ENCODE data around the gene TLCD1. TPM values are rescaled to one million over a fixed set of nuclear protein-coding genes. Genes with fewer than 3 reads are reported as not detected.
A peak's percentile ranks its signal among the peaks of the same experiment; 100 is the strongest.

The TLCD1 gene
- total RNA-seq, 1 donor from 2014 or later, result 2.4 TPM

- peaks cover 20% of the 10 kb centered on the region for H3K27me3 Mint-ChIP-seq (ENCODE audit: unreplicated experiment)
- peak overlapping the region; percentile 14 for H3K4me3 Mint-ChIP-seq (ENCODE audit: unreplicated experiment)
- TF ChIP-seq, protein P1, sequence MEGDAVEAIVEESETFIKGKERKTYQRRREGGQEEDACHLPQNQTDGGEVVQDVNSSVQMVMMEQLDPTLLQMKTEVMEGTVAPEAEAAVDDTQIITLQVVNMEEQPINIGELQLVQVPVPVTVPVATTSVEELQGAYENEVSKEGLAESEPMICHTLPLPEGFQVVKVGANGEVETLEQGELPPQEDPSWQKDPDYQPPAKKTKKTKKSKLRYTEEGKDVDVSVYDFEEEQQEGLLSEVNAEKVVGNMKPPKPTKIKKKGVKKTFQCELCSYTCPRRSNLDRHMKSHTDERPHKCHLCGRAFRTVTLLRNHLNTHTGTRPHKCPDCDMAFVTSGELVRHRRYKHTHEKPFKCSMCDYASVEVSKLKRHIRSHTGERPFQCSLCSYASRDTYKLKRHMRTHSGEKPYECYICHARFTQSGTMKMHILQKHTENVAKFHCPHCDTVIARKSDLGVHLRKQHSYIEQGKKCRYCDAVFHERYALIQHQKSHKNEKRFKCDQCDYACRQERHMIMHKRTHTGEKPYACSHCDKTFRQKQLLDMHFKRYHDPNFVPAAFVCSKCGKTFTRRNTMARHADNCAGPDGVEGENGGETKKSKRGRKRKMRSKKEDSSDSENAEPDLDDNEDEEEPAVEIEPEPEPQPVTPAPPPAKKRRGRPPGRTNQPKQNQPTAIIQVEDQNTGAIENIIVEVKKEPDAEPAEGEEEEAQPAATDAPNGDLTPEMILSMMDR (IDR thresholded peaks at IDR 0.05; ENCODE audit: unreplicated experiment), result no peak
- peak overlapping the region; percentile 72 for H3K27ac Mint-ChIP-seq (ENCODE audit: unreplicated experiment)
- peaks cover 31% of the 10 kb centered on the region for H3K36me3 Mint-ChIP-seq (ENCODE audit: low read depth, unreplicated experiment)
- H3K4me1 Mint-ChIP-seq (ENCODE audit: unreplicated experiment), result peaks cover 20% of the 10 kb centered on the region
- H3K9me3 Mint-ChIP-seq (ENCODE audit: unreplicated experiment), result no peaks in the 10 kb centered on the region
- no peak for DNase-seq (ENCODE audit: low spot score)
These were observed 18.7 kb downstream of the TLCD1 start for GRCh38 chr17:28707339-28707720.

DNA sequence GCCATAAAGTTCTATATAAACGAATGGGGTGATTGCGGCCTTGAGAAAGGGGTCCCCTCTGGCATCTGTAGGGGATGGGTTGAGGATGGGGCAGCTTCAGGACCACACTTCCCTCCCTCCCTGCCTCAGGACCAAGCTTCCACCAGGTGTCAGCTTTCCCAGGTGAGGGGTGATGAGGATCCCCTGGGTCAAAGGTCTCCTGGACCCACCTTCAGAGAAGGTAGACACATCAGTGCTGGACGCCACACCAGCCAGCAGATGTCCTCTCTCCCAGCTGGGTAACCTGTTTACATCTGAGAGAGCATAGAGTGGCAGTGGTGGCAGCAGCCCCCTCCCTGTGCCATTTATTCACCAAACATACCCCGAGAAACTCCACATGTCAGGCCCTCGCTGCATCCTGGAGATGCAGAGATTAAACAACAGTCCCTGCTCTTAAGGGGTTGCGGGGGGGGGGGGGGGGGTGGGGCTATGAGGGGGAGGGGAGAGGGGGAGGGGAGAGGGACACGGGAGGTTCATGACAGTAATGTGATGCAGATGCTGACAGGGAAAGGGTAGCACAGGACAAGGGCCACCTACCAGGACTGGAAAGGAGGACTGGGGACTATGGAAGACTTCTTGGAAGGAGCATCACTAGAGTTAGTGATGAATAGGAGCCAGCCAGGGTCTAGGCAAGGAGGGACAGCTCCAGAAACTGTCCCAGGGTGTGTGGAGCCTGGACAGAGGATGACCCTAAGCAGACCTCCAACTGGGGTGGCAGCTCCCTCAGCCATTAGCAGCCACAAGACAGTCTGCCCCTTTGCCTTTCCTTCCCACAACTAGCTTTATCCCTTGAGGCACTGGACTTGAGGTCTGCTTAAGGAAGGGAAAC lies 19.3 kb downstream of the TLCD1 start:
- no peak for DNase-seq (ENCODE audit: low spot score)
- H3K4me3 Mint-ChIP-seq (ENCODE audit: unreplicated experiment), result no peak overlapping the region
- TF ChIP-seq, protein P1 (IDR thresholded peaks at IDR 0.05; ENCODE audit: unreplicated experiment), result no peak

GRCh38 chr17:28705728-28706334 lies 20.2 kb downstream of the TLCD1 start:
- Mint-ChIP-seq H3K4me1 (ENCODE audit: unreplicated experiment) (peaks cover 18% of the 10 kb centered on the region), H3K36me3 (ENCODE audit: low read depth, unreplicated experiment) (peaks cover 46% of the 10 kb centered on the region), H3K27me3 (ENCODE audit: unreplicated experiment) (peaks cover 16% of the 10 kb centered on the region), H3K27ac (ENCODE audit: unreplicated experiment) (peak overlapping the region; percentile 70), H3K9me3 (ENCODE audit: unreplicated experiment) (no peaks in the 10 kb centered on the region), H3K4me3 (ENCODE audit: unreplicated experiment) (no peak overlapping the region)
- DNase-seq (ENCODE audit: low spot score), result no peak
- TF ChIP-seq, protein P1 (IDR thresholded peaks at IDR 0.05; ENCODE audit: unreplicated experiment), result no peak

More for the DNA sequence above, 19.3 kb downstream of the TLCD1 start:
- Mint-ChIP-seq H3K4me1 (ENCODE audit: unreplicated experiment) (peaks cover 18% of the 10 kb centered on the region), H3K27me3 (ENCODE audit: unreplicated experiment) (peaks cover 18% of the 10 kb centered on the region), H3K9me3 (ENCODE audit: unreplicated experiment) (no peaks in the 10 kb centered on the region), H3K27ac (ENCODE audit: unreplicated experiment) (peak overlapping the region; percentile 72), H3K36me3 (ENCODE audit: low read depth, unreplicated experiment) (peaks cover 37% of the 10 kb centered on the region)

DNA sequence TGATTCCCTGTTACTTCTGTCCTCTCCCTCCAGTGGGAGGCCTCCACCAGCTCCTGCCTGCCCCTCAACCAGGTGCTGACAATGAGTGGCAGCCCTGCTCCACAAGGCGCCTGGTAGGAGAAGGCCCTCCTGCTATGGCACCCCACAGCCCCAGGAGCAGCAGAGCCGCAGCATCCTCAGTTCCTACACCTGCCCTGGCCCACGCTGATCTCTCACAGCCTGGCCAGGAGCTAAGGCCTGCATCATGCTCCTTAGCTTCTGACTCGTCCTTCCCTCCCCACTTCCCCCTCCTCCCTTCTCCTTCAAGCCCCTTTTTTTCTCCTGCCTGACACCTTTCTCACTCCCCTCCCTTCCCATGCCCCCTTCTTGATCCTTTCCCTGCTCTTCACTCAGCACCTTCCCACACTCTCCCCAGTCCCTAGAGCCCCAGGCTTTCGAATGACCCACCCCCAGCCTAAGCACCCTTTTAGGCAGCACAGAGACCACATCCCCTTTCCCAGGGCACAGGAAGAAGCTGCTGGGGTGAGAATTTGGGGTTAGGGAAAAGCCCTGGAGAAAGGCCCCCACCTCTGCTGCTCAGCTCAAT lies 20.9 kb downstream of the TLCD1 start:
- TF ChIP-seq, protein P1 (IDR thresholded peaks at IDR 0.05; ENCODE audit: unreplicated experiment), result no peak
- H3K9me3 Mint-ChIP-seq (ENCODE audit: unreplicated experiment), result no peaks in the 10 kb centered on the region
- H3K27me3 Mint-ChIP-seq (ENCODE audit: unreplicated experiment), result peaks cover 14% of the 10 kb centered on the region
- no peak overlapping the region for H3K4me3 Mint-ChIP-seq (ENCODE audit: unreplicated experiment)
- peak overlapping the region; percentile 70 for H3K27ac Mint-ChIP-seq (ENCODE audit: unreplicated experiment)
- peaks cover 49% of the 10 kb centered on the region for H3K36me3 Mint-ChIP-seq (ENCODE audit: low read depth, unreplicated experiment)
- no peak for DNase-seq (ENCODE audit: low spot score)
- H3K4me1 Mint-ChIP-seq (ENCODE audit: unreplicated experiment), result peaks cover 15% of the 10 kb centered on the region

All from endothelial cell (in vitro differentiated cells).